GM21717 (cell line): ENCODE results near the gene PLA2G1B.

Experiments used
- ATAC-seq: cut with Tn5 transposase; IDR thresholded peaks from one replicate; pipeline ENCODE4 v1.9.1; 2021; ENCODE audit warnings: mild to moderate bottlenecking, moderate library complexity; ENCODE audit not compliant: unreplicated experiment

PLA2G1B gene

DNA sequence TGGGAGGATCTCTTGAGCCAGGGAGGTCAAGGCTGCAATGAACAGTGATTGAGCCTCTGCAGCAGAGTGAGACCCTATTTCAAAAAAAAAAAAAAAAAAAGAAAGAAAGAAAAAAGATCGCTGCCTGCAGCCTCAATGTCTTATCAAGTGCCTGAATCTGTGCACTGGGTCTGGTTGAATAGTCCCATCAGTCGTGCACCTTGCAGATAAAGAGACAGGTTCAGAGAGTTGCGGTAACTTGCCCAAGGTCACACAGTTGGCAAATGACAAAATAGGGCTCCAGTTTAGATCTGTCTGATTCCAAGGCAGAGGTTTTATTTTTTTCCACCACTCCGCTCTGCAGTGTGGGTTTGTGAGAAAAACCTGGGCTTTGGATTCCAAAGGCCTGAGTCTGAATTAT, 649 bp upstream of the PLA2G1B start:
- ATAC-seq, result no peak

DNA sequence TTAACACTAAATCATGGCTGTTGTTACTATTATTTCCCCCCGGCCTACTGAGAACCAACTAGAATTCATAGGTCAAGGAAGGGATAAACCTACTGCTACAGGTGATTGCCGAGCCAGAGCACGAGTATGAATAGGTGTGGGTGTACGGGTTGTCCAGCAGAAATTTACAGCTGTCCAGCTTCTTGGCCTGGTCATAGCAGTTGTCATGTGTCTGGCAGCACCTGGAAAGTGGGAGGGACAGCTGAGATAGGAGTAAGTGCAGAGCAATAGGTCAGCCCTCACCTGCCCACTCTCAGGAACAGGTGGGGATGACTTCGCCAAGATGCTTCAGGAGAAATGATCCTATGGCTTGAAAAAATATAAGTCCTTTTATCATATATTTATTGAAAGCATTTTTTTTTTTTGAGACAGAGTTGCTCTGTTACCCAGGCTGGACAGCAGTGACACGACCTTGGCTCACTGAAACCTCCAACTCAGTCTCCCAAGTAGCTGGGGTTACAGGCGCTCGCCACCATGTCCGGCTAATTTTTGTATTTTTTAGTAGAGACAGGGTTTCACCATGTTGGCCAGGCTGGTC, 2.6 kb downstream of the PLA2G1B start:
- no peak for ATAC-seq

DNA sequence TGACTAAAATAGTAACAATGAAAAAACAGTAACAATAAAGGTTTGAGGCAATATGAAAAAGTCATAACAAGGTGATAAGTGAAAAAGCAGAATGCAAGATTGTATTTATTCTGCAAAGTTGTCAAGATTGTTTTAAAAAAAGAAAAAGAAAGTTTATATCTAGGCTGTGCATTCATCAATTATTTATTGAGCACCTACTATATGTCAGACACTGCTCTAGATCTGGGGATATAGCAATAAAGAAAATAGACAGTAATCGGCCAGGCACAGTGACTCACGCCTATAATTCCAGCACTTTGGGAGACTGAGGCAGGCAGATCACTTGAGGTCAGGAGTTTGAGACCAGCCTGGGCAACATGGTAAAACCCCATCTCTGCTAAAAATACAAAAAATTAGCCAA, 3.8 kb downstream of the PLA2G1B start:
- no peak for ATAC-seq

DNA sequence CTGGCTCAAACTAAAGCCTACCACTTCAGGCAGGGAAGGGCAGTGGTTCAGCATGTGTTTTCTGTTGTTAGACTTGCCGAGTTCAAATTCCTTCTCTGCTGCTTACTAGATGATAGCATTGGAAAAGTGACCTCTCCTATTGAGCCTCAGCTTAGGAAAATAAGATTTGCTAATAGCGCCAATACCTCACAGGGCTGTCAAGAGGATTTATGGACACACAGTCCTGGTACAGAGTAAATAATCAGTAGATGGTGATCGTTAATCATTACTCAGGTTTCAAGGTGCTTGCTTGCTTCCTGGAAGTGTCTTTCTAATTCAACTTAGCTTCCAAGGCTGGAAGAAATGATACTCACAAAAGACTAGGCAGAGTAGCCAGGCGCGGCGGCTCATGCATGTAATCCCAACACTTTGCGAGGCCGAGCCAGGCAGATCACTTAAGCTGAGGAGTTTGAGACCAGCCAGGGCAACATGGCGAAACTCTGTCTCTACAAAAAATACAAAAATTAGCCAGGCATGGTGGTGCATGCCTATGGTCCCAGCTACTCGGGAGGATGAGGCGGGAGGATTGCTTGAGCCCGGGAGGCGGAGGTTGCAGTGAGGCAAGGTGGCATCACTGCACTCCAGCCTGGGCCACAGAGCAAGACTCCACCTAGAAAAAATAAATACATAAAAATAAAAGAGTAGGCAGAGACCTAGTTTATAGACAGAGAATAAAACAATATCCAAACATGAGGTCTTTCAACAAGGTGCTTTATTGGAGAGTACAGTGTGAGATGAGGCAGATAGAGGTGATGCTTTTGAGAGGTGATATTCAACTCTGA, 6.0 kb downstream of the PLA2G1B start:
- ATAC-seq, result no peak

DNA sequence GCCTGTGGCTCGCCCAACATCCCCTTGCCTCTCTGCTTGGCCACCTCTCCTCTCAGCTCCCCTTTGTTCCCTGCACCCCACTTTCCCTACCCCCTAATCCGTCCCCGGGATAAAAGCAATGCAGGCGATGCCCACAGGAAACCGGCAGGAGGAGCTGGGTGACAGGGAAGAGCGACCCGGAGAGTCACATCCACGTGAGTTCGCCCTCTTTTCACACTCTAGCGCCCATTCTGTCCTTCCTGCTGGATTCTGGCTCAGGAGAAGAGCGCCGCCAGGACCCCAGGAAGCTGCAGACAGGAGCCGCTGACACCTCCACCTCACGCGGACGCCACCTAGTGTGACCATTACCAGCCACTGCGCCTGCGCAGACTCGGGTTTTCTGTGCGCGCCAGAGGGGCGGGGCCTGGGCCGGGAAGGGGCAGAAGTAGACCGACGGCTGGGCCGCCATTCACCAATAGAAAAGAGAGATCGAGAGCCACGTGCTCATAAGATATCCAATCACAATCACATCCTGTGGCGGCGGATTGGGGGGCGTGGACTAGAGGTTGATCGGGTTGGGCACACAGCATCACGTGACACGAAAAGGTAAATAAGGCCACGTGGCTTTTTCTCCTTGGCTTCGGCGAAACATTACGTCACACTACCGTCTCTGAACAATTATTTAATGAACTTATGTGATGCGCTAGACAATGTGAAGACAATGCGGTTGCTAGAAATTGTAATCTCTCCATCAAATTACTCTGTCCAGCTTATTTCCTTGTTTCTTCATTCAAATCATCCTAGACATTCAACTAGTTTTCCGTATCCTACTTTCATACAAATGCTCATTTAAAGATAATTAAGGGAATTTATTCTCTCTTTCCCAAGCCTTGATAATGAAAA, 10.1 kb downstream of the PLA2G1B start:
- ATAC-seq, result peak; percentile 97

DNA sequence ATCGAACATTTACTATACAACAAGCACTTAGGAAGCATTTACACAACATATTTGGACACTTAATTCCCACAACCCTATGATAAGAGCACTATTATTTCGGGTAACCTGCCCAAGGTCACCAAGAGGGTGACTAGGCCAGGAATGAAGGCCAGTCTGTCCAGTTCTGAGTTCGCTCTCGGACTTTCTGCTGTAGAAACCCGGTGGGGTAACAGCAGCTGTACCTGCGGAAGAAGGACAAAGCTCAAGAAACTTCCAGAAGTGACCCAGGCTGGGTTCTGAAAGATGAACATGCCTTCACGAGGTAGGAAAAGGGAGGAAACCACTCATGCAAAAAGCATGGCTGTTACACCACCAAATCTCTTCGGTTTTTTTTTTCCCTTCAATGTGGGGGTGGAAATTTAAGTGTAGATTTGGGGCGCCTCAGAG, 10.8 kb downstream of the PLA2G1B start:
- no peak for ATAC-seq

DNA sequence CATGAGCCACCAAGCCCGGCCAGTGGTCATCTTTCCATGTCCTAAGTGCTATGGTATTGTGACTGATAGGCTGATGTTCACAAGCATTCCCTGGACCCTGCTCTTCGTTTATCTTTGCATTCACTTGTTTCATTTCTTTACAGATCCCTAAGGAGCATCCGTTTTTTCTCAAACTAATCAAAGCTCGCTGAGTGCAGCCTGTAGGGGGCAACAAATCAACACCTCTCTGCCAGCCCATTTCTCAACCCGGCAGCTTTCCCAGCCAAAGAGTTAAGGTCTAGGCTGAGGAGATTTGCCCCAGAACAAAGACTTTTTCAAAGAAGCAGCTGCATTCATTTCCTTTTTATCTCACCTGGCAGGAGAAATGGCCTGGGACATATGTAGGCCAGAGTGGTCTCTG, 13.4 kb downstream of the PLA2G1B start:
- ATAC-seq, result no peak

DNA sequence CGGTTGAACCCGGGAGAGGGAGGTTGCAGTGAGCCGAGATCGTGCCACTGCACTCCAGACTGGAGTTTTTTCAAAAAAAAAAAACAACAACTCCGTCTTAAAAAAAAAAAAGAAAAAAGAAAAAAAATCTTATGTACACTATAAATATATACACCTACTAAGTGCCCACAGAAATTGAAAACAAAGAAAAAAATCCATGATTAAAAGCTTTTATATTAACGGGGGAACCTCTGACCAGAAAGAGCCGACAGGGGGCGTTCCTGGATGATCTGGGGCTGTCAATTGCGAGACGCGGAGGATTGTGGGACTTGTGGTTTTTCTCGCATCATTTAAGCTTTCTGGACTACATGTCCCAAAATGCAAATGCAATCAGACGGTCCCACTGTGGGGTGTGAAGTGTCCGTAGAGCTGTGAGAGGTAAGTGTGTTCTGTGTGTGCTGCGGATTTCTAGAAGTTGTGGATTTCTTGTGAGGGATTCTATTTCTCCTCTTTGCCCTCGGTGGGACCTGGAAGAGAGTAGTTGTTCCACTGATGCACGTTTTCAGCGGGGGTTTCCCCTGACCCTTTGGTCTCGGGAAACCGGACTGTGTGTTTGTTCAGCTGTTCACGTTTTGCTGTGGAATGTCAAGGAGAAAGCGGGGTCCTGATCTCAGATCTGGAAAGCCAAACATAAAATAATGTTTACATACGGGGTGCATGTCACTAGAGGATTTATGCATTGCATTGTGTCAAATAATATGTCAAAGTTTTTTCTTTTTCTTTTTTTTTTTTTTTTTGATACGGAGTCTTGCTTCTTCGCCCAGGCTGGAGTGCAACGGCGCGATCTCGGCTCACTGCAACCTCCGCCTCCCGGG, 25.4 kb downstream of the PLA2G1B start, which contains the start of gene SIRT4:
Gene SIRT4, plus strand, starts transcription at position 360 of the 854 bp plus-strand sequence. CDS start 1,241 bp downstream, outside the sequence.
- peak; percentile 95 for ATAC-seq

DNA sequence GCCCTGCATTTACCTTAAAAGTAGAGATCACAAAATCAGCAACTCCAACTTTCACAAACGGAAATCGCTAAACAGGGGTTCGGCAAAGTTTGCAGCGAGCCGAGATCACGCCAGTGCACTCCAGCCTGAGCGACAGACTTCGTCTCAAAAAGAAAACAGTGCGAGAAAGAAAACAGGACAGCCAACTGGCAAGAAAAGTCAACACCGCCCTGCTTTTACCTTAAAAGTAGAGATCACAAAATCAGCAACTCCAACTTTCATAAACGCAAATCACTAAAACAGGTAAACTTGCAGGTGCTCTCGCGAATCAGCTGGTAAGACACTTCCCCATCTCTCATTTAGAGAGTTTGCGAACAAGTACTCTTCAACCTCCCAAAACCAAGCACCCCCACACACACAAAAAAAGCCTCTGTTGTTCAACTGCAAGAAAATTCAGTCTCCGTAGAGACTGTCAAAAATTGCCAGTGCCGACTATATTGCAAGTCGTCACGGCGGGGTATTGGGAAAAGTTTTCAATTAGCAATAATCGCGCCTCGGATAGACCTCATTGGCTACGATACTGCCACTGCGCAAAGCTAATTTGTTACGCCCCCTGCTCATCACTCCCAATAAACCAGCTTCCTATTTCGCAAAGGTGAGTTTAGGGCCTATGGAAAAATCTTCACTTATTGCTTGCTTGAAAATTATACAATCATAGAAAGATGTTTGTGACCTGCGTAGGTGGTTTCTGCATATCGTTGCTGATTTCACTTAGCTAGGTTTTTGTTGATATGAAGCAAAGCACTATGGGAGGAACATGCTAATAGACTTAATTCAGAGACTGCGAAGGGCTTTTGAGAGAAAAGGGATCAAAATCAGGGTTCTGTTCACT, 34.7 kb downstream of the PLA2G1B start, which contains the start of gene RNU4-1:
Gene RNU4-1, minus strand, starts transcription at position 577 of the 871 bp plus-strand sequence.
- peak; percentile 44 for ATAC-seq

DNA sequence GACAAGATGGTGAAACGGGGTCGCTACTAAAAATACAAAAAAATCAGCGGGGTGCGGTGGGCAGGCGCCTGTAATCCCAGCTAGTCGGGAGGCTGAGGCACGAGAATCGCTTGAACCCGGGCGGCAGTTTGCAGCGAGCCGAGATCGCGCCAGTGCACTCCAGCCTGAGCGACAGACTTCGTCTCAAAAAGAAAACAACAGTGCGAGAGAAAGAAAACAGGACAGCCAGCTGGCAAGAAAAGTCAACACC, 35.2 kb downstream of the PLA2G1B start:
- ATAC-seq, result peak; percentile 16

DNA sequence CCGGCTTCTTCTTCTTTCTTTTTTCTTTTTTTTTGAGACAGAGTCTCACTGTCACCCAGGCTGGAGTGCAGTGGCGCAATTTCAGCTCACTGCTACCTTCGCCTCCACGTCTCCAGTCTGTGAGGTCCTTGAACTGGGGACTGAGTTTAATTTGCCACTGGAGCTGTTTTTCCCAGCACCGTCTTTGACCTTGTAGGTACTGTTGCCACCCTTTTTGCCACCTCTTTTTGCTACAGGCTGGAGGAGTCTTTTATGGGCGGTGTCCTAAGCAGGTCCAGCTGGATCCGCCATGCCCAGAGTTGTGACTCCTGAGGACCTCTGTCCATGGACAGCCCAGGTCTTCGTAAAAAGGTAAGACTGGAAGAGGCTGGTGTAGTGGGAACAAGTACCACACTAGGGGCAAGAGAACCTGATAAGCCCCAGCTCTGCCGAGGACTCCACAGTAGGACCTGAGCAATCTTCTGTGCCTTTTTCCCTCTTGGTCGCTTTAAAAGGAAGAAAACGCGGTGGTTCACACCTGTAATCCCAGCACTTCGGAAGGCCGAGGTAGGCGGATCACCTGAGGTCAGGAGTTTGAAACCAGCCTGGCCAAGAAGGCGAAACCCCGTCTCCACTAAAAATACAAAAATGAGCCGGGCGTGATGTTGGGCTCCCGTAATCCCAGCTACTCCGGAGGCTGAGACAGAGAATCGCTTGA, 36.8 kb downstream of the PLA2G1B start:
- no peak for ATAC-seq

DNA sequence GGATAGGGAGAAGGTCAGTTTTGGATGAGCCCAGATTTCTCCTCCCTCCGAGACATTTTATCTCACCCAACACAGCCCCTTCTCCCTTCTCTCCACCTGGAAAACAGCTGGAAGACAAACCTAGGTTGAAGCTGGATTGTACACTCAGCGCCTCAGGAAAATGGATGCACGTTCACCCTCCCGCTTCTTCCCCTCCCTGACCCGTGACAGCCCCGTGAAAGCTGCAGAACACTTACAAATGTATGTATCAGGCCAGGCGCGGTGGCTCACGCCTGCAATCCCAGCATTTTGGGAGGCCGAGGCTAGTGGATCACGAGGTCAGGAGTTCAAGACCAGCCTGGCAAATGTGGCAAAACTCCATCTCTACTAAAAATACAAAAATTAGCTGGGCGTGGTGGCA, 40.1 kb downstream of the PLA2G1B start:
- ATAC-seq, result no peak

DNA sequence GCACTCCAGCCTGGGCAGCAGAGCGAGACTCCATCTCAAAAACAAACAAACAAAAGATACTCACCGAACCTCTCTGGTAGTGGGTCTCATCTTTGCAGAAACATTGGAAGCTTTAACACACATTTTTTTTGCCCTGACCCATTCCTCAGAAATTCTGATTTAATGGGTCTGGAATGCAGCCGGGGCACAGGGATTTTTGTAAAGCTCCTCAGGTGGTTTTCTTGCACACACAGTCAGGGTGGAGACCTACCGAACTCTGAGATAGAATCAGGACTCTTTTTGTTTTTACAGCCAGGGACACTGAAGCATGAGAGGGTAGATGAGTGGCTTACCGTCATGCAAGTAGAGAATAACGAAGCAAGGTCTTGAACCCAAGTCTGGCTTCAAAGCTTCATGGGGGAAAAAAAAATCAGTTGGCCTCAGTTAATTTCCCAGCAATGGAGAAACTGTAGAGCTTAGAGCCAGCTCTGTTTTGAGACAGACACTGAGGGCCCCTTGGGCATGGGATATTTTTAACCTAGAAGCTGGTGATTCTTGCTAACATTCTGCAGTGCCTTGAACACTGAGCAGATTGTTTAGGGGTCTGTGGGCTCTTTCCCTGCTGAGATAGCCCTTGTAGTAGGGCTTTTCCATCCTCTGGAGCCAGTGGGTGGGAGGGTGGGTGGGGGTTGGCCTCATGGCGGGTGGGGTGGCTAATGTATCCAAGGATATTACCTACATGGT, 40.6 kb downstream of the PLA2G1B start:
- ATAC-seq, result no peak

DNA sequence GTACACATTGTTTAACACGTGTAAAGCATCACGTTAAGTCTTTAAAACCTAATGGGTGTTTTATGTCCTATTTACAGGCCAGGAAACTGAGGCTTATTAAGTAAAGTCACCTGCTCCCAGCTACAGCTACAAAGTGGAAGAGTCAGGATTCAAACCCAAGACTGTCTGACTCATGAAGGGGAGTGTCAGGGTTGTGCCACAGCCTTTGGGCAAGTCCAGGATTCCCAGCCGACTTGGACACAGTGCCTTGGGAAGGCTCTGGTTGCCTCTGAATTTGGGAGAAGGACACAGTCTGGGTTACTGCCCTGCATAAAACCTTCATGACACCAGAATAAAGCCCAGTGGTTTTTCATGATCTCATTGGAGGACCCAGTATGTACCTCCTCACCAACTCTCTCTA, 43.2 kb downstream of the PLA2G1B start:
- no peak for ATAC-seq

DNA sequence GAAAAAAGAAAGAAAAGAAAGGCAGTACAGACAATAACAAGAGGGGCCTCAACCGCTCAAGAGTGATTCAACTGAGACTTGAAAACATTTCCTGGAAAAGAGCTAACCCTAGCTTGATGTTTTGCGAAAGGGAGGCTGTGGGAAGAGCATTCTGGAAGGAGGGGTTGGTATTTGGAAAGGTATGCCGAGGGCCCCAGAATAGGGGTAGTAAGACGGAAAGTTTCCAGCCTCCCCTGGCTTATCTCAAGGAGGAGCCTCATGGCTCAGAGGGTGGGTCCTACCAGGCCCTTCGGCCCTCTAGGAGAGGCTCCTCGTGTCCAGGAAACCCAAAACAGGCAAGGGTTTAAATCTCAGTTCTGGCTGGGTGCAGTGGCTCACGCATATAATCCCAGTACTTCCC, 44.3 kb downstream of the PLA2G1B start:
- ATAC-seq, result no peak

DNA sequence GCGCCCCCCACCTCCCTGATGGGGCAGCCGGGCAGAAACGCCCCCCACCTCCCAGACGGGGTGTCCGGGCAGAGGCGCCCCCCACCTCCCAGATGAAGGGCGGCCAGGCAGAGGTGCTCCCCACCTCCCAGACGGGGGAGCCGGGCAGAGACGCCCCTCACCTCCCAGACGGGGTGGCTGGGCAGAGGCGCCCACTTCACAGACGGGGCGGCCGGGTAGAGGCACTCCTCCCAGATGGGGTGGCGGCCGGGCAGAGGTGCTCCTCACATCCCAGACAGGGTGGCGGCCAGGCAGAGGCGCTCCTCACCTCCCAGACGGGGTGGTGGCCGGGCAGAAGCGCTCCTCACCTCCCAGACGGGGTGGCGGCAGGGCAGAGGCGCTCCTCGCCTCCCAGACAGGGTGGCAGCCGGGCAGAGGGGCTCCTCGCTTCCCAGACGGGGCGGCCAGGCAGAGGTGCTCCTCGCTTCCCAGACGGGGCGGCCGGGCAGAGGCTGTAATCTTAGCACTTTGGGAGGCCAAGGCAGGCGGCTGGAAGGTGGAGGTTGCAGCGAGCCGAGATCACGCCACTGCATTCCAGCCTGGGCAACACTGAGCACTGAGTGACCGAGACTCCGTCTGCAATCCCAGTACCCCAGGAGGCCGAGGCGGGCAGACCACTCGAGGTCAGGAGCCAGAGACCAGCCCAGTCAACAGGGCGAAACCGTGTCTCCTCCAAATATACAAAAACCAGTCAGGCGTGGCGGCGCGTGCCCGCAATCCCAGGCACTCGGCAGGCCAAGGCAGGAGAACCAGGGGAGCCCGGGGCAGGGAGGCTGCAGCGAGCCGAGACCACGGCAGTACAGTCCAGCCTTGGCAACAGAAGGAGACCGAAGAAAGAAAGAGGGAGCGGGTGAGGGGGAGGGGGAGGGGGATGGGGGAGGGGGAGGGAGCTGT, 49.2 kb downstream of the PLA2G1B start:
- ATAC-seq, result no peak

DNA sequence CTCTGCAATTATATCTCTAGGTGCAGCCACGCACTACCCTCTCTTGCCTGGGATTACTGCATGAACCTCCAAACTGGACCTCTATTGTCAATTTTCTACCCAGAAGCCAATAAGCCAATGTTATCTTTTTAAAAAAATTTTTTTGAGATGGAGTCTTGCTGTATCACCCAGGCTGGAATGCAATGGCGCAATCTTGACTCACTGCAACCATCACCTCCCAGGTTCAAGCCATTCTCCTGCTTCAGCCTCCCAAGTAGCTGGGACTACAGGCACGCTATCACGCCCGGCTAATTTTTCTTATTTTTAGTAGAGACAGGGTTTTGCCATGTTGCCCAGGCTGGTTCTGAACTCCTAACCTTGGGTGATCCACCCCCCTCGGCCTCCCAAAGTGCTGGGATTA, 50.8 kb downstream of the PLA2G1B start:
- ATAC-seq, result no peak
